Amygdala (tissue), 56 donors: ENCODE results near the gene YAF2.

Experiments used
- DNase-seq, 56 donors: peaks; one replicate each; lab custom pipeline; 2025; lab: John Stamatoyannopoulos, UW

The YAF2 gene

GRCh38 chr12:42118136-42118879 lies 119.7 kb downstream of the YAF2 start:
- DNase-seq, result no peak

- DNase-seq, result no peak
Observed at GRCh38 chr12:42109031-42109430, 129.0 kb downstream of the YAF2 start.
